HepG2 (cell line): ENCODE data around the gene SPACDR. TPM values are rescaled to one million over a fixed set of nuclear protein-coding genes. Genes with fewer than 3 reads are reported as not detected.

ENCODE experiments used
- ETV5 ChIP-seq: IDR thresholded peaks from 2 replicates; pipeline ENCODE4 v1.6.1; 2018; ENCODE audit warnings: missing biosample characterization, missing genetic modification reagents, inconsistent platforms, borderline replicate concordance
- FOXC1 ChIP-seq: sonication (generic); formaldehyde crosslinking; IDR thresholded peaks from 2 replicates; pipeline ENCODE4 v1.8.0; 2022; ENCODE audit warnings: mild to moderate bottlenecking, missing genetic modification reagents, borderline replicate concordance
- POGZ ChIP-seq: sonication (generic); formaldehyde crosslinking; IDR thresholded peaks from 2 replicates; pipeline ENCODE4 v1.4.0; 2020; ENCODE audit warnings: mild to moderate bottlenecking, missing genetic modification reagents
- SP2 ChIP-seq: sonication (generic); formaldehyde crosslinking; IDR thresholded peaks from 2 replicates; pipeline ENCODE4 v1.5.1; 2020; ENCODE audit warnings: mild to moderate bottlenecking, missing genetic modification reagents
- ZBED4 ChIP-seq: sonication (generic); formaldehyde crosslinking; IDR thresholded peaks from 2 replicates; pipeline ENCODE4 v1.4.0; 2020; ENCODE audit warnings: missing genetic modification reagents, borderline replicate concordance
- ZNF121 ChIP-seq: sonication (generic); formaldehyde crosslinking; IDR thresholded peaks from 2 replicates; pipeline ENCODE4 v1.5.0; 2020; ENCODE audit warnings: mild to moderate bottlenecking, missing genetic modification reagents
- ZNF143 ChIP-seq: sonication (generic); formaldehyde crosslinking; IDR thresholded peaks from 2 replicates; pipeline ENCODE4 v1.4.0; 2020; ENCODE audit warnings: missing genetic modification reagents
- ZNF333 ChIP-seq: sonication (generic); formaldehyde crosslinking; IDR thresholded peaks from 2 replicates; pipeline ENCODE4 v1.4.0; 2020; ENCODE audit warnings: mild to moderate bottlenecking, missing genetic modification reagents, borderline replicate concordance
- ZNF576 ChIP-seq: sonication (generic); formaldehyde crosslinking; IDR thresholded peaks from 2 replicates; pipeline ENCODE4 v1.4.0; 2020; ENCODE audit warnings: mild to moderate bottlenecking, missing genetic modification reagents
- ZSCAN12 ChIP-seq: sonication (generic); formaldehyde crosslinking; IDR thresholded peaks from 2 replicates; pipeline ENCODE4 v1.9.0; 2021; ENCODE audit warnings: mild to moderate bottlenecking, missing genetic modification reagents
- polyA plus RNA-seq, 8 experiments: library from polyadenylated mRNA; depleted of rRNA in 3 of 8; stranded (reverse) in 7 of 8; unstranded in 1 of 8; fragments of >200 nt; fragmentation: Illumina TruSeq in 4 of 8; extraction: Trizol in 4 of 8; gene quantifications; 2 replicates each; pipeline versions ENCODE4 v1.2.1 to v1.2.3, GENCODE V29; 2011 to 2016; ENCODE audit warnings: low read depth in 4 of 8, missing spikeins in 1 of 8, mixed read lengths in 1 of 8; ENCODE audit not compliant: insufficient read depth in 1 of 8
- total RNA-seq, 5 experiments: library from RNA; depleted of rRNA; stranded (reverse); fragments of >200 nt; fragmentation: Illumina TruSeq; extraction: Trizol; gene quantifications; 2 replicates each; pipeline ENCODE4 v1.2.3, GENCODE V29; 2016; ENCODE audit warnings: low read depth in 1 of 5
- TF ChIP-seq, protein P1 (sequence below): IDR thresholded peaks from 2 replicates; pipeline ENCODE4 v1.6.1; 2016; ENCODE audit warnings: missing biosample characterization, missing genetic modification reagents, low read depth
- TF ChIP-seq, protein P2 (sequence below): sonication (generic); formaldehyde crosslinking; IDR thresholded peaks from 2 replicates; pipeline ENCODE4 v1.5.0; 2020; ENCODE audit warnings: mild to moderate bottlenecking, missing genetic modification reagents
- TF ChIP-seq, protein P3 (sequence below): IDR thresholded peaks from 2 replicates; pipeline ENCODE4 v1.6.1; 2016; ENCODE audit warnings: missing genetic modification reagents, missing compliant biosample characterization

SPACDR gene
- total and polyA plus RNA-seq, 2 of the 13 experiments (the other 11 are each of a cell fraction or from before 2014, with no cell fraction given): 0.41 TPM; not detected in 1

GRCh38 chr7:100509231-100509630, 45.2 kb upstream of the SPACDR start (continued):
- TF ChIP-seq ZBED4: no peak
- TF ChIP-seq, protein P1, sequence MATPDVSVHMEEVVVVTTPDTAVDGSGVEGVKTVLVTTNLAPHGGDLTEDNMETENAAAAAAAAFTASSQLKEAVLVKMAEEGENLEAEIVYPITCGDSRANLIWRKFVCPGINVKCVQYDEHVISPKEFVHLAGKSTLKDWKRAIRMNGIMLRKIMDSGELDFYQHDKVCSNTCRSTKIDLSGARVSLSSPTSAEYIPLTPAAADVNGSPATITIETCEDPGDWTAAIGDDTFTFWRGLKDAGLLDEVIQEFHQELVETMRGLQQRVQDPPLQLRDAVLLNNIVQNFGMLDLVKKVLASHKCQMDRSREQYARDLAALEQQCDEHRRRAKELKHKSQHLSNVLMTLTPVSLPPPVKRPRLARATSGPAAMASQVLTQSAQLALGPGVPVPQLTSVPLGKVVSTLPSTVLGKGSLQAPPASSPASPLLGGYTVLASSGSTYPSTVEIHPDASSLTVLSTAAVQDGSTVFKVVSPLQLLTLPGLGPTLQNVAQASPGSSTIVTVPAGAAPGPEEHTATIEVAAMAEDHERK (CRISPR knock-in tag): no peak
- peak; percentile 34; the same call in 1 of the 2 replicates for TF ChIP-seq ZNF143 (CRISPR knock-in tag)
- no peak for TF ChIP-seq ZNF333 (CRISPR knock-in tag)
- TF ChIP-seq ETV5 (CRISPR knock-in tag): 0 out of 2 replicates have a peak, but pooled peaks have one; percentile 15
- no peak for TF ChIP-seq SP2
- TF ChIP-seq POGZ (CRISPR knock-in tag): 0 out of 2 replicates have a peak, but pooled peaks have one; percentile 13
- TF ChIP-seq, protein P2, sequence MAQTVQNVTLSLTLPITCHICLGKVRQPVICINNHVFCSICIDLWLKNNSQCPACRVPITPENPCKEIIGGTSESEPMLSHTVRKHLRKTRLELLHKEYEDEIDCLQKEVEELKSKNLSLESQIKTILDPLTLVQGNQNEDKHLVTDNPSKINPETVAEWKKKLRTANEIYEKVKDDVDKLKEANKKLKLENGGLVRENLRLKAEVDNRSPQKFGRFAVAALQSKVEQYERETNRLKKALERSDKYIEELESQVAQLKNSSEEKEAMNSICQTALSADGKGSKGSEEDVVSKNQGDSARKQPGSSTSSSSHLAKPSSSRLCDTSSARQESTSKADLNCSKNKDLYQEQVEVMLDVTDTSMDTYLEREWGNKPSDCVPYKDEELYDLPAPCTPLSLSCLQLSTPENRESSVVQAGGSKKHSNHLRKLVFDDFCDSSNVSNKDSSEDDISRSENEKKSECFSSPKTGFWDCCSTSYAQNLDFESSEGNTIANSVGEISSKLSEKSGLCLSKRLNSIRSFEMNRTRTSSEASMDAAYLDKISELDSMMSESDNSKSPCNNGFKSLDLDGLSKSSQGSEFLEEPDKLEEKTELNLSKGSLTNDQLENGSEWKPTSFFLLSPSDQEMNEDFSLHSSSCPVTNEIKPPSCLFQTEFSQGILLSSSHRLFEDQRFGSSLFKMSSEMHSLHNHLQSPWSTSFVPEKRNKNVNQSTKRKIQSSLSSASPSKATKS (CRISPR knock-in tag): no peak
- TF ChIP-seq ZSCAN12 (CRISPR knock-in tag): no peak
- no peak for TF ChIP-seq ZNF121 (CRISPR knock-in tag)
- TF ChIP-seq FOXC1 (CRISPR knock-in tag): no peak
- TF ChIP-seq, protein P3, sequence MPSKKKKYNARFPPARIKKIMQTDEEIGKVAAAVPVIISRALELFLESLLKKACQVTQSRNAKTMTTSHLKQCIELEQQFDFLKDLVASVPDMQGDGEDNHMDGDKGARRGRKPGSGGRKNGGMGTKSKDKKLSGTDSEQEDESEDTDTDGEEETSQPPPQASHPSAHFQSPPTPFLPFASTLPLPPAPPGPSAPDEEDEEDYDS (CRISPR knock-in tag): no peak
- TF ChIP-seq ZNF576 (CRISPR knock-in tag): 0 out of 2 replicates have a peak, but pooled peaks have one; percentile 22
